Astrocyte of the spinal cord (primary cell): ENCODE measurements around the gene ARHGAP4.

Experiments
- DNase-seq: peaks from one replicate; pipeline ENCODE4 v3.0.0; 2011; ENCODE audit warnings: low read depth, low spot score
- H3K4me3 ChIP-seq: 2 replicates; pipeline ENCODE4 v1.5.1; 2011; ENCODE audit warnings: low read depth, mild to moderate bottlenecking, low read length, moderate library complexity
- CTCF ChIP-seq: IDR thresholded peaks from 2 replicates; pipeline ENCODE4 v1.5.1; 2012; ENCODE audit warnings: low read depth, mild to moderate bottlenecking, low read length, inconsistent platforms
- in situ Hi-C: cut with HindIII; loops from 2 replicates; pipeline ENCODE4 v1.10.0; 2017; ENCODE audit warnings: low sequenced_read_pairs

ARHGAP4 gene

GRCh38 chrX:153864561-153865320, 61.3 kb downstream of the ARHGAP4 start:
- no peak for DNase-seq
- in situ Hi-C loops: no loop called here
- TF ChIP-seq CTCF: no peak
- H3K4me3 ChIP-seq: no peak overlapping the region

- no peak for DNase-seq
- in situ Hi-C loops: no loop called here
- H3K4me3 ChIP-seq: no peak overlapping the region
- no peak for TF ChIP-seq CTCF
These were observed 62.0 kb downstream of the ARHGAP4 start for GRCh38 chrX:153864101-153864500.

GRCh38 chrX:153863251-153863991, 62.6 kb downstream of the ARHGAP4 start:
- H3K4me3 ChIP-seq: no peak overlapping the region
- no peak for TF ChIP-seq CTCF
- no peak for DNase-seq
- in situ Hi-C loops: no loop called here

- in situ Hi-C loops: no loop called here
- H3K4me3 ChIP-seq: no peak overlapping the region
- DNase-seq: no peak
- no peak for TF ChIP-seq CTCF
These were observed 63.5 kb downstream of the ARHGAP4 start for GRCh38 chrX:153862369-153863250.

- in situ Hi-C loops: no loop called here
These were observed 64.2 kb downstream of the ARHGAP4 start for GRCh38 chrX:153861733-153862310.

More at GRCh38 chrX:153861733-153862310, 64.2 kb downstream of the ARHGAP4 start:
- no peak for DNase-seq
- no peak for TF ChIP-seq CTCF
- H3K4me3 ChIP-seq: no peak overlapping the region
